Measurements from ENCODE around the gene ST6GALNAC4. TPM values are rescaled to one million over a fixed set of nuclear protein-coding genes. Genes with fewer than 3 reads are reported as not detected.

The ST6GALNAC4 gene
- total RNA-seq, 2 donors from 2014 or later: 27.7 to 32.7 TPM

- intact Hi-C loops (cut with DNase I): loop anchor here in 1 of 2 donors (10.0 kb wide), 1 partner anchor 155 kb away; no protein-coding TSS in a partner anchor
- no peak for DNase-seq (ENCODE audit: low spot score)
These were observed 33.1 kb upstream of the ST6GALNAC4 start for GRCh38 chr9:127949827-127950512.

GRCh38 chr9:127947841-127948710, 31.2 kb upstream of the ST6GALNAC4 start:
- intact Hi-C loops (cut with DNase I): loop anchor here in 1 of 2 donors (10.0 kb wide), 1 partner anchor 157 kb away; no protein-coding TSS in a partner anchor
- no peak for DNase-seq (ENCODE audit: low spot score)

- intact Hi-C loops (cut with DNase I): loop anchor here in 1 of 2 donors (10.0 kb wide), 1 partner anchor 158 kb away; no protein-coding TSS in a partner anchor
- no peak for DNase-seq (ENCODE audit: low spot score)
These were observed 29.9 kb upstream of the ST6GALNAC4 start for GRCh38 chr9:127946728-127947127.

- no peak for DNase-seq (ENCODE audit: low spot score)
- intact Hi-C loops (cut with DNase I): loop anchor here in 1 of 2 donors (10.0 kb wide), 1 partner anchor 159 kb away; no protein-coding TSS in a partner anchor
These were observed 29.1 kb upstream of the ST6GALNAC4 start for GRCh38 chr9:127945942-127946341.

- intact Hi-C loops (cut with DNase I): loop anchor here in 1 of 2 donors (10.0 kb wide), 1 partner anchor 159 kb away; no protein-coding TSS in a partner anchor
These were observed 28.5 kb upstream of the ST6GALNAC4 start for GRCh38 chr9:127945338-127945737.

GRCh38 chr9:127944586-127945218, 27.9 kb upstream of the ST6GALNAC4 start:
- no peak for DNase-seq (ENCODE audit: low spot score)
- intact Hi-C loops (cut with DNase I): loop anchor here (5.0 to 10.0 kb wide), 4 partner anchors 38 to 173 kb away; partner anchors contain the start of gene EEIG1 (in 1 of the 2)

More at GRCh38 chr9:127945338-127945737, 28.5 kb upstream of the ST6GALNAC4 start:
- DNase-seq (ENCODE audit: low spot score): no peak

- intact Hi-C loops (cut with DNase I): loop anchor here (2.0 to 10.0 kb wide), 5 partner anchors 39 to 174 kb away; partner anchors contain the start of gene EEIG1 (in 1 of the 2)
- DNase-seq (ENCODE audit: low spot score): peak; percentile 96
These were observed 26.9 kb upstream of the ST6GALNAC4 start for GRCh38 chr9:127943731-127944144.

- intact Hi-C loops (cut with DNase I): loop anchor here (2.0 to 10.0 kb wide), 5 partner anchors 39 to 174 kb away; partner anchors contain the start of gene EEIG1 (in 1 of the 2)
- no peak for DNase-seq (ENCODE audit: low spot score)
These were observed 26.3 kb upstream of the ST6GALNAC4 start for GRCh38 chr9:127943011-127943662.

- DNase-seq (ENCODE audit: low spot score): peak; percentile 94
These were observed 25.6 kb upstream of the ST6GALNAC4 start for GRCh38 chr9:127942216-127943010.

GRCh38 chr9:127941961-127942215, 25.0 kb upstream of the ST6GALNAC4 start:
- no peak for DNase-seq (ENCODE audit: low spot score)
- intact Hi-C loops (cut with DNase I): loop anchor here (2.0 to 10.0 kb wide), 5 partner anchors 40 to 175 kb away; partner anchors contain the start of gene EEIG1 (in 1 of the 2)

More at GRCh38 chr9:127942216-127943010, 25.6 kb upstream of the ST6GALNAC4 start:
- intact Hi-C loops (cut with DNase I): loop anchor here (2.0 to 10.0 kb wide), 5 partner anchors 40 to 175 kb away; partner anchors contain the start of gene EEIG1 (in 1 of the 2)

GRCh38 chr9:127941062-127941960, 24.5 kb upstream of the ST6GALNAC4 start:
- intact Hi-C loops (cut with DNase I): loop anchor here (5.0 to 10.0 kb wide), 4 partner anchors 41 to 176 kb away; partner anchors contain the start of gene EEIG1 (in 1 of the 2)

GRCh38 chr9:127940593-127940992, 23.8 kb upstream of the ST6GALNAC4 start:
- intact Hi-C loops (cut with DNase I): loop anchor here (5.0 to 10.0 kb wide), 4 partner anchors 42 to 177 kb away; partner anchors contain the start of gene EEIG1 (in 1 of the 2)
- no peak for DNase-seq (ENCODE audit: low spot score)

More at GRCh38 chr9:127941062-127941960, 24.5 kb upstream of the ST6GALNAC4 start:
- DNase-seq (ENCODE audit: low spot score): no peak

GRCh38 chr9:127938298-127938690, 21.5 kb upstream of the ST6GALNAC4 start:
- DNase-seq (ENCODE audit: low spot score): no peak
- intact Hi-C loops (cut with DNase I): no loop called here

- peak; percentile 95 for DNase-seq (ENCODE audit: low spot score)
- intact Hi-C loops (cut with DNase I): no loop called here
These were observed 20.8 kb upstream of the ST6GALNAC4 start, which contains the start of gene DPM2 for GRCh38 chr9:127937388-127938297. Gene DPM2 (minus strand): TSS chr9:127937854. CDS start chr9:127937820, 34 bp downstream.

GRCh38 chr9:127937056-127937387, 20.2 kb upstream of the ST6GALNAC4 start:
- intact Hi-C loops (cut with DNase I): no loop called here
- DNase-seq (ENCODE audit: low spot score): no peak
